Measurements from ENCODE around the gene SYK.
A peak's percentile ranks its signal among the peaks of the same experiment; 100 is the strongest.

Gene SYK

GRCh38 chr9:90854637-90855175 is 53.1 kb downstream of the SYK start:
- DNase-seq, result no peak

- DNase-seq, result no peak
Measured at GRCh38 chr9:90855208-90855902, 53.7 kb downstream of the SYK start.

- DNase-seq, result no peak
Measured at GRCh38 chr9:90857091-90857490, 55.5 kb downstream of the SYK start.

DNA sequence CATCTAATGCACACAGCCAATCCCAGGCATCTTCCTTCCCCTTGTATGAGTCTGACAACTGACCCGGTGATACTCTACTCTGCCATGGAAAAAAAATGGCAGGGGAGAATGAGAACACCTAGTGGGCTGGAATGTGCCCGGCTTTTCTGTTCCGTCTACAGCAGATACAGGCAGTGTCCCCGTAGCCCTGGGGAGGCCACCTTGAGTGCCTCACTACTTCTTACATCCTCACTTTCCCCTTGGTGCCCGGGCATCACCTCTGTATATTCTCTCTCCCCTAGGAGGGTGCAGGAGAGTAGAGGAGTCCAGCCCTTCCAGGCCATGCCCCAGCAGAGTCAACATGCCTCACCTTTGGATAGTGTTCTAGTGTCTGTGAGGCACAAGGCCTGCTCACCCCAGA is 56.2 kb downstream of the SYK start:
- no peak for DNase-seq

DNA sequence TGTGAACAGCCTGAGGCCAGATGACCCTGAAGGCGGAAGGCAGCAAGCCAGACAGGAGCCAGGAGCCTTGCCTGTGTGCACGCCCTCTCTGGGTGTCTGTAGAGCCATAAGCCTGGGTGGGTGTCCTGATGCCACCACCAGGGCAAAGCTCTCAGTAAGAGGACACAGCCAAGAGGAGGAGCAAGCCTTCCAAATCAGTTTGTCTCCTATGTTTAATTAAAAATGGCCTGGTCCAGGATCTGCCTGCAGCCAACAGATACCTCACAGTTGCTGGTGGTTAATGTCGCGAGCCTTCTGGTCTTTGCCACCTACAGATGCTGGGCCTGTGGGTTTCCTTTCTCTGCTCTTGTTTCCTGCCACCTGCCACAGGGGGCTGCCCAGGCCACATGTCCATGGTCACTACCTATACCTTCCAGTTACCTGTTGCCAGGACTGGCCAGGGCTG is 56.9 kb downstream of the SYK start:
- DNase-seq, result no peak

DNA sequence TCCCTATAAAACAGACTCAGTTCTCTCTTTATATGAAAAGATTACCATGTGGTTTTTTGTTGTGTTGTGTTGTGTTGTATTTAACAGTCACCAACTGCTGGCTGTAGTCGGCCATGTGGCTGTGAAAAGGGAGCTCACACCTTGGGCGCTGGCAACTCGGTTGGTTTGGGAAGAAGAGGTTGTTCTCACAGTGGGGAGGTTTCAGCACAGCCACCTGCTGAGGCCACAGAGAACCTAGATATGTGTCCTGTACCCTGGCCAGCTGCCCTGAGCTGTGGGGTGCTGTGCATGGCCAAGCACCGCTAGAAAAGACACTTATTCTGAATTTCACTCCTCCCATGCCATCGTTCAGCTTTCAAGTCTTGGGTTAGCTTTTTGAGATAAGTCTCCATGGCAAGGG is 58.8 kb downstream of the SYK start:
- DNase-seq, result no peak

- DNase-seq, result no peak
Measured at GRCh38 chr9:90860826-90861225, 59.2 kb downstream of the SYK start.

GRCh38 chr9:90861380-90861779 is 59.8 kb downstream of the SYK start:
- DNase-seq, result no peak

DNA sequence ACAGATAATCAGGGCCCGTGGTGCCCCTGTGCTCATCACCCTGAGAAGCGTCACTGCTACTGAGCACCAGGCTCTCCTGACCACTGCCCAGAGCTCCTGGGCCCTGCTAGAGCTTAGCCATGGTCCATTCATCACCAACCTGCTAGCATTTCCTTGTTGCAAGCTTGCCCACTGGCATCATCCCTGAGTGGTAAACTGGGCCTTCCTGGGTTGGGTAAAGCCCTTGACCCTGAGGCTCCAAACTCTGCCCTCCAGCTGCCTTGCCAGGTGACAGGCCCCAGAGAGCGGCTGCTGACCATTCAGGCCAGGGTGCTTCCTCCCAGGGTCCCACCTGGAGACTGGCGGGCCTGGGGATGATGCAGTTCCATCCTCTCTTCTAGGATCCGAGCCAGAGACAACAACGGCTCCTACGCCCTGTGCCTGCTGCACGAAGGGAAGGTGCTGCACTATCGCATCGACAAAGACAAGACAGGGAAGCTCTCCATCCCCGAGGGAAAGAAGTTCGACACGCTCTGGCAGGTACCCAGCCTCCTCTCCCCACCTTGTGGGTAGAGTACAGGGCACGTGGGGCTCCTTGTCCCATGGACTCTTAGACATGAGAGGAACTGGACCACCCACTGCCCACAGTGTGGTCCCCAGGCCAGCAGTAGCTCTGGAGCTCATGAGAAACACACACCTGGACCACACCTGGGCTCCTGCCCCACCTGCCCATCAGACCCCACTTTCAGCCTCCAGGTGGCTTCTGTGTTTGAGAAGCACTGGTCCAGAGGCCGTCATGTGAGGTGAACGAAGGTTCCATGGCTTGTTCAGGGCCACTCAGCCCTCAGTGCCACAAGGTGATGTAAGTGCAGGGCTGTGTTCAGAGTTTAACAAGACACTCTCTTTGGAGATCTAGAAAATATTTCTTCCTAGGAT is 60.5 kb downstream of the SYK start:
- no peak for DNase-seq

DNA sequence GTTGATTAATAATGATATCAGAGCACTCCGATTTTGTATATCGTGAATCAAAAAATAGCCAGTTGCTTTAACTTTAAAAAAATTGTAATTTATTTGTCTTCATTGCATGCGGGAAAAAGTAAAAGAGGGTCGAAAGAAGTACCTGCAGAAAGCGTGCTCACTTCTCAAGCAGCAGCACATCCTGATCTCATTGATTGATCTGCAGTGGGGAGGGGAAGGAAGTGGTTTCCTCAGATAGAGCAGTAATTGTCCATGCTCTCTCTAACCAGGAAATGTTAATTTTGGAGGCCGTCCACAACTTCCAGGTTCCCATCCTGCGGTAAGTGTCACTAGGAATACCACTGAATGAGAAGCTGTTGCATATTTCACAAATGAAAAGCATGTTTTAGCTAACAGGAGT is 63.2 kb downstream of the SYK start:
- DNase-seq, result no peak

GRCh38 chr9:90867101-90867500 is 65.5 kb downstream of the SYK start:
- no peak for DNase-seq

DNA sequence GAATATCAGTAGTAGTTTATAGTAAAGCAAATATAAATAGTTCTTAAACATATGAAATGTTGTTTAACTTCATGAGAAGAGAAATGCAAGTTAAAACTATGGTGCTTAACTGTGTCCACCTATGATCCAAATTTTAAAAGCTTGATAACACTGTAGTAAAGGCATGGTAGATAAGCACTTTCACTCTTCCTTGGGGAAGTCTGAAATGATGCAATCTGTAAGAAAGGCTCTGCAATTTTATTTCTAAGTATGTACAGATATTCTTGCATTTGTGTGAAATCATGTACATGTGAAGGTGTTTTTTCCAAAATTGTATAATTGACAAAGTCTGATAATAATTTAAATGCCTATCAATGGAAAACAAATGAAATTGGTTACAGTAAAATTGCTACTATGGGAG is 66.9 kb downstream of the SYK start:
- no peak for DNase-seq

DNA sequence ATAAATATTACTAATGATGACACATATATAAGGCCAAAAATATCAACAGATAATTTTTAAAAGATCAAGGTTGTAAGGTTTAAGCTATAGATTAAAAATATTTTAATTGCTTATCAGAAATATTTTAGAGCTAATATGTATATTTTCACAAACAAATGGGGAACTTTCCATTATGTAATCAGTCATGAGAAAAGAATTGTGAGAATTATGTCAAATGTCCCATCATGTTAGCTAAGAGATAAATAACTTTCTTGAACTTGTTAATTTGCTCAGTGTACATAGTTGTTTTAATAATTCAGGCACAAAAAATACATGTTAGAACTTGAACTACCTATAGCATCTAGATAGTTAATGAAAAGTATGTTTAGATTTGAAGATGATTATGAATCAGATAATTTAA is 67.7 kb downstream of the SYK start:
- DNase-seq, result no peak

- DNase-seq, result peak; percentile 30
Measured at GRCh38 chr9:90870621-90871326, 69.2 kb downstream of the SYK start.

GRCh38 chr9:90871327-90871935 is 69.8 kb downstream of the SYK start:
- DNase-seq, result no peak

DNA sequence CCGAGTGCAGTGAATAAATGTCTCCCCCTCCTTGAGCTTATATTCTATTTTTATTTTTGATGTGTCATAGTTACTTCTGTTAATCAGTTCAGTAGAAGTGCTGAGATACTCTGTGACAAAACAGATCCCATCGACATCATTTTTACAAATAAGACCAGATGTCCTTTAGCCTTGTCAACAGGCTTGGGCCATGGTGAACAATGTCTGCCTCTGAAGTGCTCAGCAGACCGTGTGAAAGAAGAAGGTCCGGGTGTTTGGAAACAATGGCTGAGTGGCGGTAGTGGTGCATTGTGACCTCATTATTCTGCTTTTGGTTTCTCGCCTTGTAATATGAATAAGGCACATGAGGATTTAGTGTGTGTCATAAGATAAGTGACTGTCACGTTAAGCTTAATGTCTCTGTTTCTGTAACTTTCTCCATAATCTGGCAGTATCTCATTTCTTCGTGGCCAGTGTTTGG is 71.2 kb downstream of the SYK start:
- no peak for DNase-seq

DNA sequence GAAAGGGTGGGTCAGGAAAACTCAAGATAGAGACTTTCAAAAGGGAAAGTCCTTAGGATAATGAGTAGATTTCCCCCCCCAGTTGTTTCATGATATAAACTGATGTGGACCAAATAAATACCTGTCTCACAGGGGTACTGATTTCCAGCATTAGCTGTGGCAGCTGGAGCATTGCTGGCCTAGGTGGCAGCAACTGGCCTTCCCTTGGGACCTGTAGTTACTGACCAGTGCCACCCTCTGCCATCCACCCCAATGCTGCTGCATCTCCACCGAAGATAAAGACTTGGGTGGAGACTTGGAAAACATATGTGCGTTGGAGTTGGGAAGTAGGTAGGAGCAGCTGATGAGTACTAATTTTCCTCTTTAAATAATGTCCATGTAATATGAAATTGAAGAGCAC is 71.8 kb downstream of the SYK start:
- no peak for DNase-seq

DNA sequence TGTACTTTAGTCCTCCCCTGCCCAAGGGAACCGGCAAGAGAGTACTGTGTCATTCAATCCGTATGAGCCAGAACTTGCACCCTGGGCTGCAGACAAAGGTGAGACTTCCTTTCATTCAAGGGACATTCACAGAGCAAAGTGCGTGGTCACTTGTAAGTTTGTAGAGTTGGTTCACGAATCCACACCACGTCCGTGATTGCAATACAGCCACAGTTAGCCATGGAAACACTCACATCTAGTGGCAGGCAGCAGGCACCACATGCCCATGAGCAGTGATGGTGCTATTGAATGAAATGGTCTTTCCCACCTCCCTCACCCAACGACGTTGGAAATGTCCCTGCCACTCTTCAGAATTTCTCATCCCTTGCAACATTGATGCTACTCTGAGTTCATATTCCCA is 72.6 kb downstream of the SYK start:
- DNase-seq, result no peak

DNA sequence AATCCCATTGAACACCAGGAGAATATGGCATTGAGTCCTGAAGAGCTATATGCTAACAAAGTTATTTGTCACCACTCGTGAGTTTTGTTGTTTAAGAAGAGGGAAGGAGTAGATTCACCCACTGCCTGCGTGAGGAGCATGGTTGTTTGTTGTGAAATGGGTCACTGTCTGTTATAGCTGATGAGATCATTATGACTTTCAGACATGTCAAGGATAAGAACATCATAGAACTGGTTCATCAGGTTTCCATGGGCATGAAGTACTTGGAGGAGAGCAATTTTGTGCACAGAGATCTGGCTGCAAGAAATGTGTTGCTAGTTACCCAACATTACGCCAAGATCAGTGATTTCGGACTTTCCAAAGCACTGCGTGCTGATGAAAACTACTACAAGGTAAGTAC is 76.9 kb downstream of the SYK start:
- DNase-seq, result no peak

GRCh38 chr9:90880066-90880465 is 78.4 kb downstream of the SYK start:
- DNase-seq, result no peak

DNA sequence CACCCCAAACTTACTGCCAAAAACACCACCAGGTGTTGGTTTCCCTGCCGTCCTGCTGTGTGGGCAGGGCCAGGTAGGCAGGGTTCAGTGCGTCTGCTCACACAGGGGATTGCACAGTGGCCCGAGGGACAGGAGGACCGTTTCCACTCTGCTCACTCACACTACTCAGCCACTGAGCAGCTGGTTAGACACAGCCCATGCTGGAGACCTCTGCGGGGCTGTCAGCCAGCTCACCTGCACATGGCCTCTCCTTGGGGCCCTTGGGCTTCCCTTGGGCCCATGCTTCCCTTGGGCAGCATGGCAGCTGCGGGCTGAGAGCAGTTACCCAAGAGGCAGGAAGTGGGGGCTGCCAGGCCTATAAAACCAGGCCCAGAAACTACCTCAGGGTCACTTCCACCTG is 79.0 kb downstream of the SYK start:
- DNase-seq, result no peak

DNA sequence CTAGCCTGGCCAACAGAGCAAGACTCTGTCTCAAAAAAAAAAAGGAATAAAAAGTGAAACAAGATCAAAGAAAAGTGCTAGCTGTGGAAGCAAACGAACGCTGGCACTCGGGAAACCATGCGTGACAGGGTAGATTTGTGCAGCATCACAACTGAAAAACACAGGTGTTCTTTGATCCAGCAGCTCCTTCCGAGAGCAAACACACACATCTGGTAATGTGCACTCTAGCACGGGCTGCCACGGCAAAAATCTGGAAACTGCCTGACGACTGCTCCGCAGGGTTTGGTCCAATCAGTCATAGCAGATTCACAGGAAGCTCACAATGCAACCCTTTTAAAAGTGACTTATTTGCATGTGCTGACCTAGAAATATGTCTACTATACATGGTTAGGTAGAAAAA is 80.0 kb downstream of the SYK start:
- no peak for DNase-seq

Measured in activated naive CD4-positive, alpha-beta T cell treated with Interleukin-2 at 50 U/mL for 16 hours (primary cell).